ENCODE results near the gene RYR3. TPM values are rescaled to one million over a fixed set of nuclear protein-coding genes. Genes with fewer than 3 reads are reported as not detected.

RYR3 gene
- total RNA-seq, 1 donor from 2014 or later = 1.5 TPM

DNA sequence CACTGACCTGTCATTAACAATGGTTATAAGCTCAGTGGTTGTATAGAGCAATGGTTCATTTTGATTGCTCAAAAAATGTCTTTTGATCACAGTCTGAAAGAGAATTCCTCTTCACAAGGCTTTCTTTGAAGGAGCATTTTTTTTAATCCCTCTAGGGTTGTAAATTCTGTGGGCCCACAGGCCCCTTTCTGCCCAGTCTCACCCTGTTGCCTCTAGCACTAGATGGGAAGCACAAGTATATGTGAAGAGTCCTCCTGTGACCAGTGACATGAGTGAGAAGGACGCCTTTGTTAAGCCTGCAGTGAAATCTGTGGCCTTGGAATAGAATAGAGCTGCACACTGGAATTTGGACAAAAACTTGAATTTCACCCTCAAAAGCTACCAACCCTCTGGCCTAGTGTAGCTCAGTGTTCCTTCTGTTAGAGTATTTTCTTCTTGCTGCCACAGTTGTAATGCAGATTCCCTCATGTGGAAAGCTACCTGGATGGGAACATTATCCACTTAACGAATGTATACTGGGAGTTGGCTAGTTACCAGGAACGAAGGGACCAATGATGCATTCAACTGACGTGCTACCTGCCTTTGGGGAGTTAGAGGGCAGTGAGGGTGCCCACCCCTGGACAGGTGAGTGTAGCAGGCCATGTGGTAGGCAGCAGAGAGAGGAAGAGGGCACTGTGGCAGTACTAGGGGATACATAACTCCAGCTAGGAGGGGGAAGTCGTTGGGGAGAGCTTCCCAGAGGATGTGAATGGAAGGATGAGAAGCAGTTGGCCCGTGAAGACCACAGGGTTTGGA, 28.3 kb upstream of the RYR3 start:
- H3K27ac ChIP-seq (ENCODE audit: low read depth, low read length) = no peak overlapping the region
- no peak overlapping the region for H2AFZ ChIP-seq (ENCODE audit: low read depth, low read length)
- peaks cover 15% of the 10 kb centered on the region for H3K4me1 Mint-ChIP-seq (ENCODE audit: low read depth, unreplicated experiment)
- H3K27me3 ChIP-seq (ENCODE audit: insufficient read depth, low read length) = no peaks in the 10 kb centered on the region
- H3K27ac Mint-ChIP-seq (ENCODE audit: unreplicated experiment) = no peak overlapping the region
- no peak overlapping the region for H3K9ac ChIP-seq (ENCODE audit: low read length)
- TF ChIP-seq EZH2 (IDR thresholded peaks at IDR 0.05; ENCODE audit: insufficient read depth, low read length) = no peak
- no peak for TF ChIP-seq CTCF (IDR thresholded peaks at IDR 0.05; ENCODE audit: insufficient read depth, low read depth, low read length)
- no peaks in the 10 kb centered on the region for H3K9me3 ChIP-seq (ENCODE audit: insufficient read depth, low read depth, low read length)
- DNase-seq (ENCODE audit: low read depth) = no peak
- no peaks in the 10 kb centered on the region for H3K36me3 Mint-ChIP-seq (ENCODE audit: low read depth, unreplicated experiment)
- no peaks in the 10 kb centered on the region for H3K79me2 ChIP-seq (ENCODE audit: insufficient read depth, low read length)
- no peaks in the 10 kb centered on the region for H3K9me3 Mint-ChIP-seq (ENCODE audit: unreplicated experiment)
- H3K36me3 ChIP-seq (ENCODE audit: insufficient read depth, low read length) = no peaks in the 10 kb centered on the region
- no peak overlapping the region for H3K4me3 ChIP-seq (ENCODE audit: insufficient read depth, low read depth, low read length)
- no peak overlapping the region for H3K4me3 Mint-ChIP-seq (ENCODE audit: unreplicated experiment)
- no peak overlapping the region for H3K4me2 ChIP-seq (ENCODE audit: low read length)
- peaks cover 15% of the 10 kb centered on the region for H3K4me1 ChIP-seq (ENCODE audit: insufficient read depth, low read length)
- no peaks in the 10 kb centered on the region for H3K27me3 Mint-ChIP-seq (ENCODE audit: low read depth, unreplicated experiment)
- FAIRE-seq = no peak
- H4K20me1 ChIP-seq (ENCODE audit: insufficient read depth, low read length) = no peaks in the 10 kb centered on the region

DNA sequence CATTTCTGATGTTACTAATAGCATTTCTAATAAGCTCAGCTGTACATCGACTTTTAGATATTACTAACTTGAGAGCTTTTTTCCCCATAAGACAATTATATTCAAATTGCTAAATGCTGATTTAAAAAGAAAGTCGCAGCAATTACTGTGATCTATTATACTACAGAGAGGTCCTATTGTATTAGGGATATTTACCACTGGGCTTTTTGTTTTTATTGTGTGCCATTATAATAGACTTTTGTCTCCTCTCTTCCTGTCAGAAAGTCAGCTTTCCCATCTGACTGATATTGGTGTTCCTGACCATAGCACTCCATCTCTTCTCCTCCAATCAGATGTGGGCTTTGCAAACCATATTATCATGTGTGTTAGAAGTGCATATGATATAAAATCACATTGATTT, 27.2 kb upstream of the RYR3 start:
- Histone ChIP-seq H2AFZ (ENCODE audit: low read depth, low read length) (no peak overlapping the region), H3K36me3 (ENCODE audit: insufficient read depth, low read length) (no peaks in the 10 kb centered on the region), H3K4me2 (ENCODE audit: low read length) (no peak overlapping the region), H3K4me1 (ENCODE audit: insufficient read depth, low read length) (peaks cover 14% of the 10 kb centered on the region), H3K27me3 (ENCODE audit: insufficient read depth, low read length) (no peaks in the 10 kb centered on the region), H3K9ac (ENCODE audit: low read length) (no peak overlapping the region), H4K20me1 (ENCODE audit: insufficient read depth, low read length) (no peaks in the 10 kb centered on the region), H3K4me3 (ENCODE audit: insufficient read depth, low read depth, low read length) (no peak overlapping the region), H3K79me2 (ENCODE audit: insufficient read depth, low read length) (no peaks in the 10 kb centered on the region), H3K9me3 (ENCODE audit: insufficient read depth, low read depth, low read length) (no peaks in the 10 kb centered on the region), H3K27ac (ENCODE audit: low read depth, low read length) (no peak overlapping the region)
- peaks cover 4% of the 10 kb centered on the region for H3K9me3 Mint-ChIP-seq (ENCODE audit: unreplicated experiment)
- no peak for FAIRE-seq
- DNase-seq (ENCODE audit: low read depth) = no peak
- no peak overlapping the region for H3K27ac Mint-ChIP-seq (ENCODE audit: unreplicated experiment)
- no peaks in the 10 kb centered on the region for H3K36me3 Mint-ChIP-seq (ENCODE audit: low read depth, unreplicated experiment)
- TF ChIP-seq EZH2 (IDR thresholded peaks at IDR 0.05; ENCODE audit: insufficient read depth, low read length) (no peak), CTCF (IDR thresholded peaks at IDR 0.05; ENCODE audit: insufficient read depth, low read depth, low read length) (no peak)
- no peak overlapping the region for H3K4me3 Mint-ChIP-seq (ENCODE audit: unreplicated experiment)
- H3K4me1 Mint-ChIP-seq (ENCODE audit: low read depth, unreplicated experiment) = peaks cover 12% of the 10 kb centered on the region
- no peaks in the 10 kb centered on the region for H3K27me3 Mint-ChIP-seq (ENCODE audit: low read depth, unreplicated experiment)

DNA sequence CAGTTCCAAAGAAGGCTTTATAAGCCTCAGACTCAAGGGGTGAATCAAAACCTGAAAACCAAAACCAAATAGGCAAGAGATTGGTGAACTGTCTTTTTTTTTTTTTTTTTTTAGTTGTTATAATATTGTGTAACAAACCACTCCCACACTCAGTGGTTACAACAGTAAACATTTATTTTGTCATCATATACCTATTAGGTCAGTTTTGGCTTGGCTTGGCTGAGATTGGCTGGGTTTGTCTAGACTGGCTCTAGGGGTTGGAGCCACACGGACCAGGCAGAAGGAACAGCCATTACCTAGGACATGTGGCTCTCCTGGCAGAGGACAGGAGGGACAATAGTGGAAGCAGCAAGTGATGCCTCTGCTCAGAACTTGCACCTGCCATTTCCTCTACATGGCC, 26.4 kb upstream of the RYR3 start:
- H3K9me3 ChIP-seq (ENCODE audit: insufficient read depth, low read depth, low read length) = no peaks in the 10 kb centered on the region
- H3K4me2 ChIP-seq (ENCODE audit: low read length) = no peak overlapping the region
- no peaks in the 10 kb centered on the region for H3K27me3 ChIP-seq (ENCODE audit: insufficient read depth, low read length)
- no peak overlapping the region for H3K27ac ChIP-seq (ENCODE audit: low read depth, low read length)
- H3K4me1 ChIP-seq (ENCODE audit: insufficient read depth, low read length) = peaks cover 6% of the 10 kb centered on the region
- H3K79me2 ChIP-seq (ENCODE audit: insufficient read depth, low read length) = no peaks in the 10 kb centered on the region
- no peaks in the 10 kb centered on the region for H3K36me3 ChIP-seq (ENCODE audit: insufficient read depth, low read length)
- TF ChIP-seq CTCF (IDR thresholded peaks at IDR 0.05; ENCODE audit: insufficient read depth, low read depth, low read length) (no peak), EZH2 (IDR thresholded peaks at IDR 0.05; ENCODE audit: insufficient read depth, low read length) (no peak)
- no peak overlapping the region for H3K9ac ChIP-seq (ENCODE audit: low read length)
- Mint-ChIP-seq H3K27ac (ENCODE audit: unreplicated experiment) (no peak overlapping the region), H3K9me3 (ENCODE audit: unreplicated experiment) (peaks cover 4% of the 10 kb centered on the region), H3K27me3 (ENCODE audit: low read depth, unreplicated experiment) (no peaks in the 10 kb centered on the region), H3K4me1 (ENCODE audit: low read depth, unreplicated experiment) (peaks cover 5% of the 10 kb centered on the region), H3K4me3 (ENCODE audit: unreplicated experiment) (no peak overlapping the region), H3K36me3 (ENCODE audit: low read depth, unreplicated experiment) (no peaks in the 10 kb centered on the region)
- DNase-seq (ENCODE audit: low read depth) = no peak
- no peak for FAIRE-seq
- no peak overlapping the region for H2AFZ ChIP-seq (ENCODE audit: low read depth, low read length)
- no peak overlapping the region for H3K4me3 ChIP-seq (ENCODE audit: insufficient read depth, low read depth, low read length)
- no peaks in the 10 kb centered on the region for H4K20me1 ChIP-seq (ENCODE audit: insufficient read depth, low read length)

Measured in astrocyte (in vitro differentiated cells and primary cell).